Right lobe of liver (tissue), 4 donors: ENCODE results near the gene LHCGR.

ENCODE experiments used
- POLR2A ChIP-seq: fragments of 450-650 bp; IDR thresholded peaks from one replicate; pipeline ENCODE4 v1.6.1; 2017; ENCODE audit warnings: antibody characterized with exemption, mild to moderate bottlenecking
- TF ChIP-seq, protein P1 (sequence below), 4 donors: fragments of 200-600 bp in 3 of 4; fragments of 450-650 bp in 1 of 4; IDR thresholded peaks; one replicate each; pipeline versions ENCODE4 v1.5.1 to v1.8.0; 2016 to 2022; ENCODE audit warnings: antibody characterized with exemption in 4 of 4, mild to moderate bottlenecking in 2 of 4
- donor health status: DM: no; HTN: no; CAD: no.
- donor health status: DM: no; HTN: no; CAD: no.
- donor health status: DM: no; HTN: yes; CAD: no.

DNA sequence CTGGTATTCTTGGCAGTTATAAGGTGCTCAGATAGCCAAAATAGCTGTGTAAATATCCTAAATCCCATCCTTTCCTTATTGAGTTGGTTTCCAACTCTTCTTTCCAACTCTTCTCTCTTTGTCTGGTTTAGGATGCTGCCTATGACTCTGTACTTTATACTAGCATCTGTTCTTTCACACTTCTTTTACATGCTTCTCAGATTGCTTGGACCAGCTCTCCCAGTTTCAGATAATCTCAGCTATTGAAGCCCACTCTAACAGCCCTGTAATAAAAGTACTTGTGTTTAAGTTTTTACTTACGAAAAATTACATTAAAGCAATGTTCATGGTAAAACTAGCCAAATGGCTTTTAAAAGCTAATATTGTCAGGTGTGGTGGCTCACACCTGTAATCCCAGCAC, 14.7 kb upstream of the LHCGR start:
- TF ChIP-seq, protein P1, sequence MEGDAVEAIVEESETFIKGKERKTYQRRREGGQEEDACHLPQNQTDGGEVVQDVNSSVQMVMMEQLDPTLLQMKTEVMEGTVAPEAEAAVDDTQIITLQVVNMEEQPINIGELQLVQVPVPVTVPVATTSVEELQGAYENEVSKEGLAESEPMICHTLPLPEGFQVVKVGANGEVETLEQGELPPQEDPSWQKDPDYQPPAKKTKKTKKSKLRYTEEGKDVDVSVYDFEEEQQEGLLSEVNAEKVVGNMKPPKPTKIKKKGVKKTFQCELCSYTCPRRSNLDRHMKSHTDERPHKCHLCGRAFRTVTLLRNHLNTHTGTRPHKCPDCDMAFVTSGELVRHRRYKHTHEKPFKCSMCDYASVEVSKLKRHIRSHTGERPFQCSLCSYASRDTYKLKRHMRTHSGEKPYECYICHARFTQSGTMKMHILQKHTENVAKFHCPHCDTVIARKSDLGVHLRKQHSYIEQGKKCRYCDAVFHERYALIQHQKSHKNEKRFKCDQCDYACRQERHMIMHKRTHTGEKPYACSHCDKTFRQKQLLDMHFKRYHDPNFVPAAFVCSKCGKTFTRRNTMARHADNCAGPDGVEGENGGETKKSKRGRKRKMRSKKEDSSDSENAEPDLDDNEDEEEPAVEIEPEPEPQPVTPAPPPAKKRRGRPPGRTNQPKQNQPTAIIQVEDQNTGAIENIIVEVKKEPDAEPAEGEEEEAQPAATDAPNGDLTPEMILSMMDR (IDR thresholded peaks at IDR 0.05), result no peak
- no peak for TF ChIP-seq POLR2A
